Subcutaneous abdominal adipose tissue (tissue), 5 donors: ENCODE measurements around the gene SLX4IP.

Source experiments
- H3K27ac ChIP-seq: one replicate; pipeline ENCODE4 v1.7.0; 2013; ENCODE audit warnings: low read depth, mild to moderate bottlenecking, inconsistent platforms, low read length, moderate library complexity
- H3K27me3 ChIP-seq, 5 donors: one replicate each; pipeline ENCODE4 v1.7.0; 2013; ENCODE audit warnings: low read length in 5 of 5, inconsistent platforms in 1 of 5; ENCODE audit not compliant: control insufficient read depth in 5 of 5, insufficient read depth in 4 of 5
- H3K36me3 ChIP-seq, 5 donors: one replicate each; pipeline ENCODE4 v1.7.0; 2013; ENCODE audit warnings: low read length in 5 of 5; ENCODE audit not compliant: control insufficient read depth in 5 of 5, insufficient read depth in 5 of 5
- H3K4me1 ChIP-seq, 5 donors: one replicate each; pipeline ENCODE4 v1.7.0; 2013; ENCODE audit warnings: low read length in 5 of 5, mild to moderate bottlenecking in 3 of 5, moderate library complexity in 1 of 5; ENCODE audit not compliant: control insufficient read depth in 5 of 5, insufficient read depth in 5 of 5
- H3K4me3 ChIP-seq, 5 donors: one replicate each; pipeline ENCODE4 v1.7.0; 2013; ENCODE audit warnings: low read length in 5 of 5, low read depth in 1 of 5
- H3K9ac ChIP-seq, 5 donors: one replicate each; pipeline ENCODE4 v1.7.0; 2013; ENCODE audit warnings: low read length in 5 of 5, mild to moderate bottlenecking in 4 of 5, moderate library complexity in 3 of 5
- H3K9me3 ChIP-seq, 5 donors: one replicate each; pipeline ENCODE4 v1.7.0; 2013; ENCODE audit warnings: low read length in 5 of 5; ENCODE audit not compliant: control insufficient read depth in 5 of 5
- donor health status: healthy.
- donor health status: healthy.
- donor health status: healthy.
- donor health status: healthy.
- donor health status: healthy.

The SLX4IP gene

GRCh38 chr20:10631126-10631525, 196.0 kb downstream of the SLX4IP start:
- no peaks in the 10 kb centered on the region for H3K27me3 ChIP-seq
- no peak overlapping the region for H3K27ac ChIP-seq
- no peaks in the 10 kb centered on the region for H3K36me3 ChIP-seq
- no peak overlapping the region for H3K9ac ChIP-seq
- no peak overlapping the region for H3K4me3 ChIP-seq
- peaks cover 10 to 64% (median 53%) of the 10 kb centered on the region in 5 donors for H3K4me1 ChIP-seq
- H3K9me3 ChIP-seq = no peaks in the 10 kb centered on the region

- H3K4me1 ChIP-seq = peaks cover 18 to 65% (median 60%) of the 10 kb centered on the region in 5 donors
- no peak overlapping the region for H3K4me3 ChIP-seq
- H3K27ac ChIP-seq = no peak overlapping the region
Measured at GRCh38 chr20:10632721-10633509, 197.8 kb downstream of the SLX4IP start.

GRCh38 chr20:10633718-10634117, 198.6 kb downstream of the SLX4IP start:
- Histone ChIP-seq H3K4me1 (peaks cover 18 to 60% (median 56%) of the 10 kb centered on the region in 5 donors), H3K36me3 (peaks cover 0 to 17% (median 4%) of the 10 kb centered on the region in 5 donors), H3K9me3 (no peaks in the 10 kb centered on the region), H3K9ac (no peak overlapping the region), H3K27ac (no peak overlapping the region), H3K4me3 (no peak overlapping the region), H3K27me3 (no peaks in the 10 kb centered on the region)

More at GRCh38 chr20:10632721-10633509, 197.8 kb downstream of the SLX4IP start:
- Histone ChIP-seq H3K27me3 (no peaks in the 10 kb centered on the region), H3K9ac (no peak overlapping the region), H3K9me3 (no peaks in the 10 kb centered on the region), H3K36me3 (peaks cover 0 to 10% (median 4%) of the 10 kb centered on the region in 5 donors)

- Histone ChIP-seq H3K9me3 (no peaks in the 10 kb centered on the region), H3K27me3 (no peaks in the 10 kb centered on the region), H3K9ac (no peak overlapping the region), H3K27ac (no peak overlapping the region), H3K4me1 (peaks cover 18 to 55% (median 53%) of the 10 kb centered on the region in 5 donors), H3K4me3 (no peak overlapping the region), H3K36me3 (peaks cover 0 to 21% (median 8%) of the 10 kb centered on the region in 5 donors)
Measured at GRCh38 chr20:10634211-10634610, 199.1 kb downstream of the SLX4IP start.

GRCh38 chr20:10634683-10635411, 199.7 kb downstream of the SLX4IP start:
- Histone ChIP-seq H3K4me3 (no peak overlapping the region), H3K9ac (no peak overlapping the region), H3K27me3 (no peaks in the 10 kb centered on the region), H3K4me1 (peaks cover 18 to 50% (median 49%) of the 10 kb centered on the region in 5 donors), H3K36me3 (peaks cover 0 to 27% (median 14%) of the 10 kb centered on the region in 5 donors), H3K27ac (no peak overlapping the region), H3K9me3 (no peaks in the 10 kb centered on the region)

- H3K36me3 ChIP-seq = peaks cover 2 to 35% (median 22%) of the 10 kb centered on the region in 5 donors
- H3K9ac ChIP-seq = no peak overlapping the region
- H3K9me3 ChIP-seq = no peaks in the 10 kb centered on the region
- H3K27ac ChIP-seq = peak overlapping the region; percentile 48
- H3K27me3 ChIP-seq = no peaks in the 10 kb centered on the region
- H3K4me3 ChIP-seq = no peak overlapping the region
- peaks cover 16 to 52% (median 52%) of the 10 kb centered on the region in 5 donors for H3K4me1 ChIP-seq
Measured at GRCh38 chr20:10635476-10636208, 200.5 kb downstream of the SLX4IP start.

GRCh38 chr20:10636326-10636818, 201.3 kb downstream of the SLX4IP start:
- Histone ChIP-seq H3K27me3 (no peaks in the 10 kb centered on the region), H3K36me3 (peaks cover 9 to 42% (median 29%) of the 10 kb centered on the region in 5 donors), H3K9me3 (no peaks in the 10 kb centered on the region), H3K4me1 (peaks cover 16 to 52% (median 52%) of the 10 kb centered on the region in 5 donors), H3K9ac (no peak overlapping the region), H3K4me3 (no peak overlapping the region), H3K27ac (peak overlapping the region; percentile 48)

- H3K4me1 ChIP-seq = peaks cover 16 to 52% (median 52%) of the 10 kb centered on the region in 5 donors
- H3K27ac ChIP-seq = peak overlapping the region; percentile 48
- H3K27me3 ChIP-seq = no peaks in the 10 kb centered on the region
- no peak overlapping the region for H3K4me3 ChIP-seq
- H3K9ac ChIP-seq = no peak overlapping the region
- H3K36me3 ChIP-seq = peaks cover 9 to 50% (median 36%) of the 10 kb centered on the region in 5 donors
- H3K9me3 ChIP-seq = no peaks in the 10 kb centered on the region
Measured at GRCh38 chr20:10637031-10637559, 202.0 kb downstream of the SLX4IP start.

- peaks cover 16 to 52% (median 50%) of the 10 kb centered on the region in 5 donors for H3K4me1 ChIP-seq
- no peaks in the 10 kb centered on the region for H3K9me3 ChIP-seq
- H3K27ac ChIP-seq = peak overlapping the region; percentile 48
- H3K27me3 ChIP-seq = no peaks in the 10 kb centered on the region
- H3K4me3 ChIP-seq = no peak overlapping the region
- peaks cover 9 to 54% (median 41%) of the 10 kb centered on the region in 5 donors for H3K36me3 ChIP-seq
- no peak overlapping the region for H3K9ac ChIP-seq
Measured at GRCh38 chr20:10637563-10637962, 202.5 kb downstream of the SLX4IP start.
